HG03439 (cell line): ENCODE data around the gene ARHGEF39.
A peak's percentile ranks its signal among the peaks of the same experiment; 100 is the strongest.
"Not testable (repeated sequence)": the region's sequence is repeated elsewhere in the genome, so short reads cannot be mapped to it uniquely, and the experiment has no call there.

Source experiments
- ATAC-seq: cut with Tn5 transposase; IDR thresholded peaks from one replicate; pipeline ENCODE4 v1.9.1; 2021; ENCODE audit warnings: mild to moderate bottlenecking, moderate library complexity; ENCODE audit not compliant: unreplicated experiment

The ARHGEF39 gene

GRCh38 chr9:35653611-35654010, 11.4 kb downstream of the ARHGEF39 start:
- no peak for ATAC-seq

DNA sequence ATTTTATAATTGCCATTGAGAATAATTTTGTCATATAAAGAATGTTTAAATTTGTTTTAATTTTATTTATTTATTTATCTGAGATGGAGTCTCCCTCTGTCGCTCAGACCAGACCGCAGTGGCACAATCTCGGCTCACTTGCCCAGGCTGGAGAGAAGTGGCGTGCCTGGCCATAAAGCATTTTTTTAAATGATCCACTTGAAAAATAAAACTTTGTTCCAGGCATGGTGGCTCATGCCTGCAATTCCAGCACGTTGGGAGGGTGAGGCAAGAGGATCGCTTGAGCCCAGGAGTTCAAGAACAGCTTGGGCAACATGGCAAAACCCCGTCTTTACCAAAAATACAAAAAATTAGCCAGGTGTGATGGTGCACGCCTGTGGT, 12.2 kb downstream of the ARHGEF39 start:
- no peak for ATAC-seq

DNA sequence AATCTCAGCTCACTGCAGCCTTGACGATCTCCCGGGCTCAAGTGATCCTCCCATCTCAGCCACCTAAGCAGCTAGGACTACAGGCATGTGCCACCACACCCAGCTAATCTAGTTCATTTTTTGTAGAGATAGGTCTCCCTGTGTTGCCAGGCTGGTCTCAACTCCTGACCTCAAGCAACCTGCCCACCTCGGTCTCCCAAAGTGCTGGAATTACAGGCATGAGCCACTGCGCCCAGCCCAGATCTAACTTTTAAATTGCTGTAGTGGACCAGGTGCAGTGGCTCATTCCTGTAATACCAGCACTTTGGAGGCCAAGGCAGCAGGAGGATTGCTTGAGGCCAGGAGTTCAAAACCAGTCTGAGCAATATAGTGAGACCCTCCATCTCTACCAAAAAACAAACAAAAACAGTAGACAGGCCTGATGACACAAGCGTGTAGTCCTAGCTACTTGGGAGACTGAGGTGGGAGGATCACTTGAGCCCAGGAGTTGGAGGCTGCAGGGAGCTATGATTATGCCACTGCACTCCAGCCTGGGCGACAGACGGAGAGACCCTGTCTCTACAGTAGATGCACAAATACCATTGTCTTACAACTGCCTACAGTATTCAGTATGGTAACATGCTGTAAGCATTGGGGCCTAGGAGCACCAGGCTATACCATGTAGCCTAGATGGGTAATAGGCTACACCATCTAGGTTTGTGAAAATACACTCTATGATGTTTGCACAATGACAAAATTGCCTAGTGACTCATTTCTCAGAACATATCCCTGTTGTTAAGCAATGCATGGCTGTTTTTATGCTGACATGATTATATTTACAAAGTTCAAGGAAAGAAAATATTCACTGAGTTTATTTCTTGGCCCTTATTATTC, 12.8 kb downstream of the ARHGEF39 start:
- no peak for ATAC-seq

GRCh38 chr9:35650341-35651158, 14.4 kb downstream of the ARHGEF39 start, which contains the start of gene SIT1:
Gene SIT1 (minus strand): TSS chr9:35650931. CDS start chr9:35650853, 78 bp downstream.
- no peak for ATAC-seq

DNA sequence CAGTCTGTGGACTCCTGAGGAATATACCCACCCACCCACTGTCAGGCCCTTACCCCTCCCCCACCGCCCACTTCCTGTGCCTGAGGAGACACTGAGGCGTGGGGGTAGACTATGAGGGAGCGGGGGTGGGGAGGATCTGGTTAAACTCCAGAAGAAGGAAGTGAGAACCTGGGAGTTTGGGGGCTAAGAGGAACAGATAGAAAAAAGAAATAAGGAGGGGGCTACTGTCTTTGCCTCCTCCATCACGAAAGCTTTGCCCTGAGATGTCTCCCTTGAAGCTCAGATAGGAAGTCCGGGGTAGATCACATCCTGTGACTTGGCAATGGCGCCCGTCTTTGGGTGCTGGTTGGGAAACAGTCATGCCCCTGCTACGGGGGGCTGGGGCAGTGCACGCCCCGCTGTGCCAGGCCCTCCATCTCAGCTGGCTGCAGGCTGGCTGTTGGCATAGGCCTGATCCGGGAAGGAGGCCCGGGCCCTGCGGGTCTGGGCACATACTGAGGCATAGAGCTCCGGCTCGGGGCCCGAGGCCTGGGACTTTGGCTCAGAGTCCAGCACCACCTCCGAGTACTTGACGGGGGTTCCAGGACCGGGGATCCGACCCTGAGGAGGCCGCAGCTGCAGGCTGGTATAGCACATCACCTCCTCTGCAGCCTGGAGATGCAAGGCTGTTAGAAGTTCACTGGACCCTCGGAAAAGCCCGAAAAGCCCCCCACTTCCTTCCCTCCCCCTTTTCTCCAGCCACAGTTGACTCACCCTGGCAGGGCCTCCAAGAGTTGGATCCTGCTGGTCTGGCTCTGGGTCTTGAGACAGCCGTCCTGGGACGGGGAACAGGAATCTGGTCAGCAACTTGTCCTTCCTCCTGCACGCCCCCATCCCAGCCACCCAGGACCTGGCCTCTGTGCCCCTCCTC, 15.3 kb downstream of the ARHGEF39 start:
- no peak for ATAC-seq

GRCh38 chr9:35646533-35647265, 18.3 kb downstream of the ARHGEF39 start:
- peak; percentile 92 for ATAC-seq

GRCh38 chr9:35646153-35646532, 18.9 kb downstream of the ARHGEF39 start:
- peak; percentile 12 for ATAC-seq

DNA sequence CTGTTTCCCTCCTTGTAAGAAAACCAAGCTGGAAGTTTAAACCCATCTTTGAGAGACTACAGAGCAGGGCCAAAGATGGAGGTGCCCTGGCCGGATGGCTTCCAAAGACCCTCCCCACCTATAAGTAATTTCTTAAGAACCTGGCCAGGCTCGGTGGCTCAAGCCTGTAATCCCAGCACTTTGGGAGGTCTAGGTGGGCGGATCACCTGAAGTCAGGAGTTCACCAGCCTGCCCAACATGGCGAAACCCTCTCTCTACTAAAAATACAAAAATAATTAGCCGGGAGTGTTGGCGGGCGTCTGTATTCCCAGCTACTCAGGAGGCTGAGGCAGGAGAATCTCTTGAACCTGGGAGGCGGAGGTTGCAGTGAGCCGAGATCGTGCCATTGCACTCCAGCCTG, 19.3 kb downstream of the ARHGEF39 start:
- not testable (repeated sequence) for ATAC-seq

DNA sequence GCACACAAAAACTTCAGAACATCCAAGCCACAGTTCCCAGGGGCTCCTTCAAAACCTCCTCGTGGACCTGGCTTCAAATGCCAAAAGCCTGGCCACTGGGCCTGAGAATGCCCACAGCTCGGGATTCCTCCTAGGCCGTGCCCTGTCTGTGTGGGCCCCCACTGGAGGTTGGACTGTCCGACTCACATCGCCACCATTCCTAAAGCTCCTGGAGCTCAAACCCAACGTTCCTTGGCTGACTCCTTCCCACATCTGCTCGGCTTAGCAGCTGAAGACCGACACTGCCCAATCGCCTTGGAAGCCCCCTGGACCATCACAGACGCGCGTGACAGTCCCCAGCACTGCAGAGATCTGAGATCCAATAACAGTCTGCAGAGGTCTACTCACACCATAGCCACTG, 21.9 kb downstream of the ARHGEF39 start:
- no peak for ATAC-seq

DNA sequence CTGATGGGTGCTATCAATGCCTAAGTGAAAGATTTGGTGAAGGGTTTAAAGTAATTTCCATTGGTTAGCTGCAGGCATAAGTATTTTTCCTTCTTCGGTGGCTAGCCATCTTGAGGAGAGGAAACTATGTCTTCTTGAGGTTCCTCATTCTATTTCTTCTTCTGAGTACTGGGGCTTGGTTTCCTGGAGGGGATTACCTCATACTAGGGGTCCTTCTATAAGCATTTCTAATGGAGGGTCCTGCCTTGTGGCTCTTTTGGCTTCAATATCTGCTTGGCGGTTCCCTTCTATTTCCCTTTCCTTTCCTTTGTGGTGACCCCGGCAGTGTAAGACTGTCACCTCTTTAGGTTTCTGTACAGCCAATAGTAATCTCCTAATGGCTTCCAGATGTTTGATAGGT, 23.5 kb downstream of the ARHGEF39 start:
- ATAC-seq, result not testable (repeated sequence)

DNA sequence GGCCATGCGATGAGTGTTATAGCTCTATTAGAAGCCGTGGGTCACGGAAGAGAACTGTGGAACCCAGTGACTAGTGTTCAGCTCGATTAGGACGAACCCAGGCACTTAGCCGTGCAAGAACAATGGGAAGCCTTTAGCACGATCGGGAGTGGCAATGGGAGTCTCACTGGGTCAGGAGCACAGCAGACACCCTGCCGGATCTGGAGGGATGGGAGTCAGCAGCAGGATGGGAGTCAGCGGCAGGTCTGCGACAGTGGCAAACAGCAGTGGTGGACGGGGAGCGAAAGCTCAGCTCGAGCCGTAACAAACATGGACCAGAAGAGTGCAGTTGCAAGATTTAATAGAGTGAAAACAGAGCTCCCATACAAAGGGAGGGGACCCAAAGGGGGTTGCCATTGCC, 24.6 kb downstream of the ARHGEF39 start:
- not testable (repeated sequence) for ATAC-seq

GRCh38 chr9:35639631-35640030, 25.4 kb downstream of the ARHGEF39 start:
- ATAC-seq, result no peak

- ATAC-seq, result not testable (repeated sequence)
Measured at GRCh38 chr9:35639225-35639624, 25.8 kb downstream of the ARHGEF39 start.

- not testable (repeated sequence) for ATAC-seq
Measured at GRCh38 chr9:35638751-35639150, 26.2 kb downstream of the ARHGEF39 start.

DNA sequence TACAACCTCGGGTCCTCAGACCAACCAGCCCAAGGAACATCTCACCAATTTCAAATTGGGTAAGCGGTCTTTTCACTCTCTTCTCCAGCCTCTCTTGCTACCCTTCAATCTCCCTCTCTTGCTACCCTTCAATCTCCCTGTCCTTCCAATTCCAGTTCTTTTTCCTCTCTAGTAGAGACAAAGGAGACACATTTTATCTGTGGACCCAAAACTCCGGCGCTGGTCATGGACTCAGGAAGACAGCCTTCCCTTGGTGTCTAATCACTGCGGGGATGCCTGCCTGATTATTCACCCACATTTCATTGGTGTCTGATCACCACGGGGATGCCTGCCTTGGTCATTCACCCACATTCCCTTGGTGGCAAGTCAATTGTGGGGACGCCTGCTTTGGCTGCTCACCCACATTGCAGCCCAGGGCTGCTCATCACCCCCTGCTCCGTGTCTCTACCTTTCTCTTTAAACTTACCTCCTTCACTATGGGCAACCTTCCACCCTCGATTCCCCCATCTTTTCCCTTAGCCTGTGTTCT, 27.5 kb downstream of the ARHGEF39 start:
- ATAC-seq, result not testable (repeated sequence)

GRCh38 chr9:35636877-35637246, 28.1 kb downstream of the ARHGEF39 start:
- not testable (repeated sequence) for ATAC-seq

DNA sequence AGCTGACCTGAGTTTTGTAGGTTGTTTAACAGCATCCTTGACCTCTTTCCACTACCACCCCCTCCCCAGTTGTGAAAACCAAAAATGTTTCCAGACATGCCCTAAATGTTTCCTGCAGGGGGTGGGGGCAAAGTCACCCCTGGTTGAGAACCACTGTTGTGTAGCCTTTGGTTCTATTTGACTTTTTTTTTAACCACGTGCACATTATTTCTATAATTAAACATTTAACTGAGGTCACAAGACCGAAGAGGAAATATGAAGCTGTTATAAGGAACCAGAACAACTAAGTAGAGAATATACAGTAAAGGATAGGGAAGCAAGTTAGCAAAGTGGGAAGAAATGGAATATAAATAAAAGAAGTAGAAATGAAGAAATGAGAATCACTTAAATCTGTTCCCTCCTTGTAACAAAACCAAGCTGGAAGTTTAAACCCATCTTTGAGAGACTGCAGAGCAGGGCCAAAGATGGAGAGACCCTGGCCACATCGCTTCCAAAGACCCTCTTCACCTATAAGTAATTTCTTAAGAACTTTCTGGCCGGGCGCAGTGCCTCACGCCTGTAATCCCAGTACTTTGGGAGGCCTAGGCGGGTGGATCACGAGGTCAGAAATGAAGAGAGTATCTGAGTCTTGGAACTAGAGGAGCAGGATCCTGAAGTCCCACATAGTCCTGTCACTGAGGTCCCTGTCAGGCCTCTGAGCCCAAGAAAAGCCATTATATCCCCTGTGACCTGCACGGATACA, 28.7 kb downstream of the ARHGEF39 start:
- no peak for ATAC-seq

DNA sequence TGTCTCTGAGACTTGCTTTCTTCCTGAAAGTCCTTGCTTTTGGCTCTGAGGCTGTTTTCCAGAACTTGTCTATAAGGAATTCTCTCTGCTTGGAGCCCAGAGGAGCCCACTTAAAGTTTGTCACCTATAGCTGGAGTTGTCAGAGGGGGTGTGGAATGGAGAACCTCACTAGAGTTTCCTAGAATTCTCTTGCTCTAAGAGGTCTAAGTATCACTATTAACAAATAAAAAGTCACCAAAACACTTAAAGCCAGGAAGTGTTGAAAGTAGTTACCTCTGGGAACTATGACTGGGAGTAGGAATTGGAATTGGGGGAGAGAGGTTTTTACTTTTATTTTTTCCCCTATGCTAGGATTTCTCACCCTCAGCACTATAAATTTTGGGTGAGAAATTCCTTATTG, 29.3 kb downstream of the ARHGEF39 start:
- ATAC-seq, result no peak

GRCh38 chr9:35629597-35629996, 35.4 kb downstream of the ARHGEF39 start:
- ATAC-seq, result no peak
